Ovary (tissue), 9 donors: ENCODE measurements around the gene FBXO11. TPM values are rescaled to one million over a fixed set of nuclear protein-coding genes. Genes with fewer than 3 reads are reported as not detected.
"Not testable (repeated sequence)": the region's sequence is repeated elsewhere in the genome, so short reads cannot be mapped to it uniquely, and the experiment has no call there.

Experiments
- DNase-seq, 5 donors: peaks; one replicate each; pipeline ENCODE4 v3.0.0-alpha.2; 2019 to 2020
- H3K27ac ChIP-seq, 2 donors: fragments of 200-600 bp; one replicate each; pipeline versions ENCODE4 v1.5.1 to v1.8.0; 2019 to 2022
- H3K27me3 ChIP-seq: fragments of 200-600 bp; one replicate; pipeline ENCODE4 v1.8.0; 2022
- H3K36me3 ChIP-seq: fragments of 200-600 bp; sonication (generic); one replicate; pipeline ENCODE4 v1.5.1; 2019
- H3K4me1 ChIP-seq: one replicate; pipeline ENCODE4 v1.8.1; 2013; ENCODE audit warnings: mild to moderate bottlenecking, moderate library complexity; ENCODE audit not compliant: insufficient read depth
- H3K4me3 ChIP-seq: fragments of 200-600 bp; sonication (generic); one replicate; pipeline ENCODE4 v1.5.1; 2017
- H3K9me3 ChIP-seq, 2 donors: fragments of 200-600 bp in 1 of 2; sonication (generic) in 1 of 2; one replicate each; pipeline versions ENCODE4 v1.5.1 to v1.8.1; 2013 to 2019; ENCODE audit warnings: mild to moderate bottlenecking in 1 of 2, moderate library complexity in 1 of 2
- EP300 ChIP-seq: sonication (generic); formaldehyde crosslinking; IDR thresholded peaks from one replicate; pipeline ENCODE4 v1.6.1; 2017; ENCODE audit warnings: antibody characterized with exemption
- POLR2A ChIP-seq: fragments of 450-650 bp; IDR thresholded peaks from one replicate; pipeline ENCODE4 v1.6.1; 2017; ENCODE audit warnings: antibody characterized with exemption, mild to moderate bottlenecking, moderate library complexity
- WGBS, 3 donors: extraction: QIAGEN DNeasy Blood & Tissue Kit in 1 of 3; methylation state at CpG; one replicate each; pipeline versions ENCODE4 v1.1.5 to v1.1.7; 2013 to 2017; 5-methylcytosine and 5-hydroxymethylcytosine counted together
- intact Hi-C, 4 donors: fragments of 100-400 bp; cut with DNase I; formaldehyde crosslinking; loops; one replicate each; pipeline versions ENCODE4 v1.11.0 to v1.15.1; 2022 to 2023
- polyA plus RNA-seq, 2 donors: library from polyadenylated mRNA; stranded (reverse); fragments of 200-250 nt in 1 of 2; fragments of 350-450 nt in 1 of 2; fragmentation: Illumina TruSeq in 1 of 2; extraction: RNeasy Lipid Tissue Mini Kit (QIAGEN cat#74804) in 1 of 2; gene quantifications; one replicate each; pipeline ENCODE4 v1.2.3, GENCODE V29; 2013 to 2014
- total RNA-seq, 7 donors: library from RNA; depleted of rRNA in 2 of 7; stranded (reverse); fragments of >200 nt in 2 of 7; fragmentation: NEBNext Ultra II Directional in 3 of 7; extraction: Animal tissue kit (Norgen Biotek cat#: 25700) in 3 of 7; gene quantifications; one replicate each; pipeline versions ENCODE4 v1.1.0 to v1.2.4, GENCODE V29; 2016 to 2023
- TF ChIP-seq, protein P1 (sequence below), 3 donors: fragments of 450-650 bp in 2 of 3; fragments of 200-600 bp in 1 of 3; IDR thresholded peaks; one replicate each; pipeline versions ENCODE4 v1.5.1 to v1.8.0; 2016 to 2022; ENCODE audit warnings: antibody characterized with exemption in 3 of 3, mild to moderate bottlenecking in 1 of 3
- donor health status: DM: no; HTN: no; CAD: no; lungs with moderate emphysema.
- donor health status: DM: no; HTN: no; CAD: no.
- donor health status: Bipolar disorder and iron deficiency.
- donor health status: DM: yes; HTN: yes; CAD: no.
- donor health status: DM: no; HTN: no; CAD: no.
- donor health status: DM: yes; HTN: yes; CAD: no.

Gene FBXO11
- total and polyA plus RNA-seq, 9 donors = 35.6 to 85.9 (median 71.1) TPM

DNA sequence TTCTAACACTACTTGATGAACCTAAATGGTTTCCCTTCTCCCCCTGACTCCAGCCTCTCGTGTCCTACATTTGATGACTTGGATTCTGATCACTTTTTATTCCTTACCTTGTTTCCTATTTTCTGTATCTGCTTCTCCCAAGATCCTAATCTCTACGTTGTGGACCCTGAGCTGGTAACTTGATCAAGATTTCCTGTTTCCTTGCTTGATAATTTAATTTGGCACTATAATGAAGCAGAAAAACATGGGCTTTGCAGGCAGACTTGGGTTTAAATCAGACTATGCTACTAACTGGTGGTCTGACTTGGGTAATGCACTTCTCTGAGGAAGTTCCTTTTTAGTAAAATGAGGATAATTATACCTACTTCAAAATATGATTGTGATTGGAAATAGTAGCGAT lies 11.7 kb upstream of the FBXO11 start:
- Histone ChIP-seq H3K4me3 (no peak overlapping the region), H3K27me3 (no peaks in the 10 kb centered on the region), H3K36me3 (no peaks in the 10 kb centered on the region), H3K9me3 (no peaks in the 10 kb centered on the region), H3K4me1 (no peaks in the 10 kb centered on the region), H3K27ac (no peak overlapping the region)
- no peak for DNase-seq
- intact Hi-C loops = no loop called here
- TF ChIP-seq EP300 (no peak), POLR2A (no peak)
- TF ChIP-seq, protein P1, sequence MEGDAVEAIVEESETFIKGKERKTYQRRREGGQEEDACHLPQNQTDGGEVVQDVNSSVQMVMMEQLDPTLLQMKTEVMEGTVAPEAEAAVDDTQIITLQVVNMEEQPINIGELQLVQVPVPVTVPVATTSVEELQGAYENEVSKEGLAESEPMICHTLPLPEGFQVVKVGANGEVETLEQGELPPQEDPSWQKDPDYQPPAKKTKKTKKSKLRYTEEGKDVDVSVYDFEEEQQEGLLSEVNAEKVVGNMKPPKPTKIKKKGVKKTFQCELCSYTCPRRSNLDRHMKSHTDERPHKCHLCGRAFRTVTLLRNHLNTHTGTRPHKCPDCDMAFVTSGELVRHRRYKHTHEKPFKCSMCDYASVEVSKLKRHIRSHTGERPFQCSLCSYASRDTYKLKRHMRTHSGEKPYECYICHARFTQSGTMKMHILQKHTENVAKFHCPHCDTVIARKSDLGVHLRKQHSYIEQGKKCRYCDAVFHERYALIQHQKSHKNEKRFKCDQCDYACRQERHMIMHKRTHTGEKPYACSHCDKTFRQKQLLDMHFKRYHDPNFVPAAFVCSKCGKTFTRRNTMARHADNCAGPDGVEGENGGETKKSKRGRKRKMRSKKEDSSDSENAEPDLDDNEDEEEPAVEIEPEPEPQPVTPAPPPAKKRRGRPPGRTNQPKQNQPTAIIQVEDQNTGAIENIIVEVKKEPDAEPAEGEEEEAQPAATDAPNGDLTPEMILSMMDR (IDR thresholded peaks at IDR 0.05) = no peak
- WGBS, 3 donors = 90 to 93% (median 91%) methylated on average over 3 of the region's 3 CpGs

DNA sequence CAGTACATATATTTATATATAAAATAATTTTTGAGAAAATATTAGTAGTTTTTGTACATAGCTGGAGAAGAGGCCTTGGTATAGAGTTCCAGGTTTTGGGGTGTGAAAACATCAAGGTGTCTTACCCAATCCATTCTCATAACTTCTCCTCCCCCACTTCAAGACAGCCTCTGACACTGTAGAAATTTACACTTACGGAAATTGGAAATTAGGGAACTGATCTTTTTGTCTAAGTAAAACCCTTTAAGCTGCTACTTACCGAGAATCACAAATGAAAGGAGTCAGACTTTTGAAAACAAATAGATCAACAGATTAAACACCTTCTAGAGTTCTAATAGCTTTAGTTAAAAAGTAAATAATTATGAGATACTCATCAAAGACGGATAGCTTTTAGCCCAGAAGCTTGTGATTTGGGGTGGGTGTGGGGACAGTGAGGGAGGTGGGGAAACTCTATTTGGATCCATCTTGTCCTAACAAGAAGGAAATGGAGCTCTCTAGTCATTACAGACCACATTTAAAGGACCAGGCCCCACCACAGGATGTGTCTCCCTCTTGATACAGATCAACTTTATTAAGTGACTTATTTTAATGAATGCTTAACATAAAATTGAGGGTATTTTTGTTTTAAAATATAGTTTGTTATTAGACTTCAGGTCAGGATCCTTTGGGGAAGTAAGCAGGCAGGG lies 11.1 kb upstream of the FBXO11 start:
- Histone ChIP-seq H3K27ac (no peak overlapping the region), H3K36me3 (no peaks in the 10 kb centered on the region), H3K4me1 (no peaks in the 10 kb centered on the region), H3K4me3 (no peak overlapping the region), H3K27me3 (no peaks in the 10 kb centered on the region), H3K9me3 (no peaks in the 10 kb centered on the region)
- intact Hi-C loops = no loop called here
- TF ChIP-seq EP300 (no peak), POLR2A (no peak)
- TF ChIP-seq, protein P1 (IDR thresholded peaks at IDR 0.05) = no peak
- no peak for DNase-seq
- 93 to 96% (median 94%) methylated on average over 3 of the region's 3 CpGs for WGBS, 3 donors

DNA sequence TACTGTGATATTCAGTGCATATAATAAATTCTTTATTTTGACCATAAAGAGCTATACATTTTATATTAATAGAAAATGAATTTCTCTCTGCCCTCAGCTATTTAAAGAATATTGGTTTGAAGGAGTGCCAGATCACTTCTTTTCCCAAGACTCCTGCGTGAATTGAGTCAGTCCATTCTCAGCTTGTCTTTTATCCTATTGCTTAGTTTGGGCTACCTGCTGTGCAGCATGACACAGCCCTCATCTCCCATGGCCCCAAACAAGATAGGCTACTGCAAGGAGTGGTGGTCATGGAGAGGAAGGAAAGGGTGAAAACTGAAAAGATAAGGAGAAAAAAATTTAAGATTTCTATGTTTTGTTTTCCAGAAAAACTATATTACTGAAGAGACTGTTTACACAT lies 10.1 kb upstream of the FBXO11 start:
- intact Hi-C loops = no loop called here
- no peak overlapping the region for H3K27ac ChIP-seq
- no peak overlapping the region for H3K4me3 ChIP-seq
- TF ChIP-seq, protein P1 (IDR thresholded peaks at IDR 0.05) = no peak
- TF ChIP-seq EP300 (no peak), POLR2A (no peak)
- no peaks in the 10 kb centered on the region for H3K27me3 ChIP-seq
- H3K36me3 ChIP-seq = no peaks in the 10 kb centered on the region
- H3K4me1 ChIP-seq = no peaks in the 10 kb centered on the region
- WGBS, 3 donors = 78 to 83% (median 81%) methylated on average over 1 of the region's 1 CpG
- DNase-seq = no peak
- no peaks in the 10 kb centered on the region for H3K9me3 ChIP-seq

DNA sequence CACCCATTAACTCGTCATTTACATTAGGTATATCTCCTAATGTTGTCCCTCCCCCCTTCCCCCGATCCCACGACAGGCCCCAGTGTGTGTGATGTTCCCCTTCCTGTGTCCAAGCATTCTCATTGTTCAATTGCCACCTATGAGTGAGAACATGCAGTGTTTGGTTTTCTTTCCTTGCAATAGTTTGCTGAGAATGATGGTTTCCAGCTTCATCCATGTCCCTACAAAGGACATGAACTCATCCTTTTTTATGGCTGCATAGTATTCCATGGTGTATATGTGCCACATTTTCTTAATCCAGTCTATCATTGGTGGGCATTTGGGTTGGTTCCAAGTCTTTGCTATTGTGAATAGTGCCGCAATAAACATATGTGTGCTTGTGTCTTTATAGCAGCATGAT lies 4.4 kb upstream of the FBXO11 start:
- H3K4me1 ChIP-seq, H3K36me3 ChIP-seq, H3K9me3 ChIP-seq, H3K4me3 ChIP-seq, H3K27ac ChIP-seq, H3K27me3 ChIP-seq, intact Hi-C loops, DNase-seq: not testable (repeated sequence)
- WGBS, 3 donors = 89 to 95% (median 95%) methylated on average over 4 of the region's 4 CpGs

DNA sequence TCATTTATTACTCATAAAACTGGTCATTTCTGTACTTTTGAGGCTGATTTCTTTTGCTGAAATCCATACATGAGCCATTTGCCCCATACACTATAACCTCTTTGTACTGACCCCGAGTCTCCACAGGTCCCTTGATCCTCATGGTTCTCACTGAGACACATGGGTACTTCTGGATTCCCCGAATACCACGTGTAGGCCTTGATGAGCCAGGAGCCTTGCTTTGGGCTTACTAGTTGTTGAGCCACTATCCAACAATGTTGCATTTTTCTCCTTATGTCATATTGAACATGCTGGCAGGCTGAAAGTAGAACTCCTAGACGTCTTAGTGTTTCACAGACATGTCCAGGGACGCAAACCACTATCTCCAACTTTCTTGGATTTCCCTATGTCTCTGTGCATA lies 2.4 kb upstream of the FBXO11 start:
- no peak overlapping the region for H3K27ac ChIP-seq
- TF ChIP-seq POLR2A (no peak), EP300 (no peak)
- TF ChIP-seq, protein P1 (IDR thresholded peaks at IDR 0.05) = no peak

More for the DNA sequence above, 2.4 kb upstream of the FBXO11 start:
- Histone ChIP-seq H3K27me3 (no peaks in the 10 kb centered on the region), H3K9me3 (no peaks in the 10 kb centered on the region), H3K4me3 (no peak overlapping the region), H3K4me1 (peaks cover 1% of the 10 kb centered on the region), H3K36me3 (no peaks in the 10 kb centered on the region)
- WGBS, 3 donors = 76 to 82% (median 76%) methylated on average over 5 of the region's 5 CpGs
- intact Hi-C loops = loop anchor here in 3 of 4 donors (5.0 to 10.0 kb wide), 2 partner anchors 54 to 126 kb away; partner anchors contain the start of gene MSH6 (in 2 of the 3)
- no peak for DNase-seq
